Uterus (tissue), 2 donors: Measurements from ENCODE around the gene SPECC1.

ENCODE experiments used
- CTCF ChIP-seq, 4 experiments: fragments of 200-600 bp in 2 of 4; fragments of 450-650 bp in 2 of 4; sonication (generic) in 2 of 4; IDR thresholded peaks; one replicate each; pipeline ENCODE4 v1.5.1; 2016 to 2019; ENCODE audit warnings: antibody characterized with exemption in 4 of 4, mild to moderate bottlenecking in 2 of 4, moderate library complexity in 1 of 4
- POLR2A ChIP-seq, 2 donors: fragments of 450-650 bp; IDR thresholded peaks; one replicate each; pipeline ENCODE4 v1.6.1; 2016; ENCODE audit warnings: antibody characterized with exemption in 2 of 2, mild to moderate bottlenecking in 1 of 2, moderate library complexity in 1 of 2

DNA sequence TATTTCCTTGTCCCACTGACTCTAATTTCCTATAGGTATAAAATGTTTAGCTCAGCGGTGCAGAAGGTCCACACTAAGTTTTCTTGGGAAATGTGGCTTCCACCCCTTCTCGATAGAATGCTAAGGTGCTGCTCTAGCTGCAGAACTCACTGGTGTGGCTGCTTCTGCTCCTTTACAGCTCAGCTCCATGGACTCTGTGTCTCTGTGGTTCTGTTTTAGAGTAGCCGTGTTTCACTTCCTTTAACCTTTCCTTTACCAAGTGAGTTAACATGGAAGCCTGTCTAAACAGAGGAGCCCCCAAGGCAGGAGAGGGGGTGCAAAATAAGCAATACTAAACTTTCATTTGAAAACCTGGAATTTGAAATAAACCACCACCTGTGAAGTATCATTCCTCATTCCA, 65.3 kb downstream of the SPECC1 start:
- TF ChIP-seq CTCF (IDR thresholded peaks at IDR 0.05) (no peak), POLR2A (IDR thresholded peaks at IDR 0.05) (no peak)
